ENCODE data around the gene MN1.

GRCh38 chr22:27746918-27747317 lies 54.6 kb downstream of the MN1 start:
- TF ChIP-seq CTCF (IDR thresholded peaks at IDR 0.05) (no peak), POLR2A (IDR thresholded peaks at IDR 0.05) (no peak)
